Loucy (cell line): ENCODE data around the gene H2BK1.

Experiments used
- EZH2phosphoT487 ChIP-seq: fragments of 200-600 bp; IDR thresholded peaks from 2 replicates; pipeline ENCODE4 v1.6.1; 2018; ENCODE audit warnings: antibody characterized with exemption, mild to moderate bottlenecking, moderate library complexity, borderline replicate concordance
- TF ChIP-seq, protein P1 (sequence below): fragments of 200-600 bp; sonication (generic); conservative IDR thresholded peaks from 2 replicates; pipeline ENCODE4 v1.5.1; 2014; ENCODE audit warnings: mild to moderate bottlenecking, antibody characterized with exemption, low read length

DNA sequence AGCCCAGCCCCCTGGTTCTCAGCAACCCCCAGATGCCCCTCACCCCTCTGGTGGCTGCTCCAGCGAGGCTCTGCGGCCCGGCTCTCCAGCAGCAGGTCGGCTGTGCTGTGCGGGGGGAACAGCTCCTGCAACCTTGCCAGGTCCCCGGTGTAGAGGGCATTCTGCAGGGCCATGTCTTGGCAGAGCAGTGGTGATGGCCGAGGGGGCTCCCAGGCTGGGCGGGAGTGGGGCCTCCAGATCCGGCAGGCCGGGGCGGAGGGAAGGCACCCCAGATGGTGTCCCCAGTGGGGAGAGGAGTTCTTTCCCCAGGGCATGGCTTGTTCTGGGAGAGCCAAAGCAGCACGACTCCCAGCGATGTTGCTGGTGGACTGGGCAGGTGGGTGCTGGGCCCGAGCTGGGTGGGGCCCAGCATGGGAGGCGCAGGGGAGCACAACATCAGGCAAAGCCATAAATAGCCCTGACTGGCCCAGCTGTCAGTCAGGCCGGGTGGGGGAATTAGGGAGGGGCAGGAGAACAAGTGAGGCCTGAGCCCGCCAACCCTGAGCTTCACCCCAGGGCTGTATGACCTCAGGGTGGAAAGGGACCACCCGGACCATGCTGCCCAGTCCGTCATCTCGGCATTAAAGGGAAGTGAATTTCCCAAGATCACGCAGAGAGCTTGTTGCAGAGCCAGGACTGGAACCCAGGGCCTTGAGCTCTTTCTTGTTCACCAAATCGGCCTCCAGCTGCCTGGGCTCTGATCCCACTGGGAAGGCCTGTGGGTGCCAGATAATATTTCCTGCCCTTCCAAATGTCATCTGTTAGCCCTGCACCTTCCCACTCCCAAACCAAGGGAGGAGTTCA lies 22.7 kb downstream of the H2BK1 start:
- TF ChIP-seq, protein P1, sequence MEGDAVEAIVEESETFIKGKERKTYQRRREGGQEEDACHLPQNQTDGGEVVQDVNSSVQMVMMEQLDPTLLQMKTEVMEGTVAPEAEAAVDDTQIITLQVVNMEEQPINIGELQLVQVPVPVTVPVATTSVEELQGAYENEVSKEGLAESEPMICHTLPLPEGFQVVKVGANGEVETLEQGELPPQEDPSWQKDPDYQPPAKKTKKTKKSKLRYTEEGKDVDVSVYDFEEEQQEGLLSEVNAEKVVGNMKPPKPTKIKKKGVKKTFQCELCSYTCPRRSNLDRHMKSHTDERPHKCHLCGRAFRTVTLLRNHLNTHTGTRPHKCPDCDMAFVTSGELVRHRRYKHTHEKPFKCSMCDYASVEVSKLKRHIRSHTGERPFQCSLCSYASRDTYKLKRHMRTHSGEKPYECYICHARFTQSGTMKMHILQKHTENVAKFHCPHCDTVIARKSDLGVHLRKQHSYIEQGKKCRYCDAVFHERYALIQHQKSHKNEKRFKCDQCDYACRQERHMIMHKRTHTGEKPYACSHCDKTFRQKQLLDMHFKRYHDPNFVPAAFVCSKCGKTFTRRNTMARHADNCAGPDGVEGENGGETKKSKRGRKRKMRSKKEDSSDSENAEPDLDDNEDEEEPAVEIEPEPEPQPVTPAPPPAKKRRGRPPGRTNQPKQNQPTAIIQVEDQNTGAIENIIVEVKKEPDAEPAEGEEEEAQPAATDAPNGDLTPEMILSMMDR: no peak
- no peak for TF ChIP-seq EZH2phosphoT487
